Body of pancreas (tissue), 4 donors: Measurements from ENCODE around the gene RASA3. TPM values are rescaled to one million over a fixed set of nuclear protein-coding genes. Genes with fewer than 3 reads are reported as not detected.

ENCODE experiments used
- ATAC-seq: fragments of 150-250 bp; one replicate; pipeline ENCODE4 v1.9.1; 2016
- DNase-seq, 4 donors: peaks; one replicate each; pipeline ENCODE4 v3.0.0-alpha.2; 2019
- H3K27ac ChIP-seq, 4 donors: fragments of 200-600 bp; sonication (generic); 1 replicate in 3 of 4; 2 replicates in 1 of 4; pipeline versions ENCODE4 v1.5.1 to v1.6.1; 2016 to 2019; ENCODE audit warnings: mild to moderate bottlenecking in 1 of 4, mixed read lengths in 1 of 4, moderate library complexity in 1 of 4
- H3K27me3 ChIP-seq, 2 donors: fragments of 200-600 bp; sonication (generic); one replicate each; pipeline ENCODE4 v1.6.0; 2016; ENCODE audit warnings: mild to moderate bottlenecking in 1 of 2
- H3K36me3 ChIP-seq, 2 donors: fragments of 200-600 bp; sonication (generic); replicated peaks in 1 of 2; 2 replicates each; pipeline ENCODE4 v1.5.1; 2016; ENCODE audit warnings: low read depth in 2 of 2; ENCODE audit not compliant: insufficient read depth in 1 of 2
- H3K4me1 ChIP-seq: fragments of 200-600 bp; sonication (generic); one replicate; pipeline ENCODE4 v1.6.0; 2016
- H3K4me3 ChIP-seq, 2 donors: fragments of 200-600 bp; sonication (generic); 1 replicate in 1 of 2; 2 replicates in 1 of 2; pipeline ENCODE4 v1.5.1; 2016 to 2019
- H3K9me3 ChIP-seq, 3 donors: fragments of 200-600 bp; sonication (generic); 1 replicate in 2 of 3; 2 replicates in 1 of 3; pipeline ENCODE4 v1.5.1; 2016
- CTCF ChIP-seq, 7 experiments: fragments of 450-650 bp in 4 of 7; fragments of 200-600 bp in 3 of 7; sonication (generic) in 3 of 7; IDR thresholded peaks; one replicate each; pipeline ENCODE4 v1.5.1; 2016 to 2019; ENCODE audit warnings: antibody characterized with exemption in 7 of 7
- POLR2A ChIP-seq, 3 donors: fragments of 450-650 bp; IDR thresholded peaks; one replicate each; pipeline ENCODE4 v1.6.1; 2016; ENCODE audit warnings: antibody characterized with exemption in 3 of 3, mild to moderate bottlenecking in 2 of 3
- WGBS, 2 donors: methylation state at CpG; one replicate each; pipeline ENCODE4 v1.1.5; 2017; 5-methylcytosine and 5-hydroxymethylcytosine counted together
- intact Hi-C: fragments of 100-400 bp; cut with DNase I; formaldehyde crosslinking; loops from one replicate; pipeline ENCODE4 v1.15.1; 2023
- total RNA-seq, 2 donors: library from RNA; depleted of rRNA; stranded (reverse); fragments of >200 nt; gene quantifications; one replicate each; pipeline ENCODE4 v1.1.0, GENCODE V29; 2016

RASA3 gene
- total RNA-seq, 2 donors from 2014 or later, result 10.2 to 19.2 TPM

GRCh38 chr13:113952983-113953520 is 179.4 kb downstream of the RASA3 start:
- no peak for TF ChIP-seq CTCF (IDR thresholded peaks at IDR 0.05)
- TF ChIP-seq POLR2A (IDR thresholded peaks at IDR 0.05), result no peak
- Histone ChIP-seq H3K27me3 (no peaks in the 10 kb centered on the region), H3K4me3 (no peak overlapping the region), H3K9me3 (no peaks in the 10 kb centered on the region), H3K36me3 (peaks cover 0 to 3% of the 10 kb centered on the region in 2 donors), H3K4me1 (peaks cover 12% of the 10 kb centered on the region), H3K27ac (no peak overlapping the region)
- intact Hi-C loops, result loop anchor here (5.0 kb wide), 1 partner anchor 274 kb away; no protein-coding TSS in a partner anchor
- DNase-seq (peak in 1 of 4 donors; percentile 11), ATAC-seq (no peak)
- WGBS, 2 donors, result 85 to 89% methylated on average over 16 to 18 of the region's 18 CpGs

- no peak overlapping the region for H3K27ac ChIP-seq
- DNase-seq (peak in 1 of 4 donors; percentile 16), ATAC-seq (no peak)
- intact Hi-C loops, result loop anchor here (5.0 kb wide), 1 partner anchor 275 kb away; no protein-coding TSS in a partner anchor
- TF ChIP-seq CTCF (IDR thresholded peaks at IDR 0.05), result no peak
- TF ChIP-seq POLR2A (IDR thresholded peaks at IDR 0.05), result no peak
- H3K27me3 ChIP-seq, result no peaks in the 10 kb centered on the region
- H3K4me3 ChIP-seq, result no peak overlapping the region
- H3K9me3 ChIP-seq, result no peaks in the 10 kb centered on the region
- WGBS, 2 donors, result 87 to 92% methylated on average over 27 to 32 of the region's 42 CpGs
- H3K4me1 ChIP-seq, result peaks cover 15% of the 10 kb centered on the region
- H3K36me3 ChIP-seq, result peaks cover 0 to 3% of the 10 kb centered on the region in 2 donors
Measured at GRCh38 chr13:113952151-113952982, 180.1 kb downstream of the RASA3 start.

GRCh38 chr13:113951246-113951999 is 181.0 kb downstream of the RASA3 start:
- Histone ChIP-seq H3K9me3 (no peaks in the 10 kb centered on the region), H3K4me3 (no peak overlapping the region), H3K27me3 (no peaks in the 10 kb centered on the region), H3K4me1 (peaks cover 24% of the 10 kb centered on the region), H3K27ac (peak overlapping the region in 1 of 4 donors; percentile 17), H3K36me3 (peaks cover 0 to 3% of the 10 kb centered on the region in 2 donors)
- intact Hi-C loops, result loop anchor here (5.0 kb wide), 1 partner anchor 276 kb away; no protein-coding TSS in a partner anchor
- TF ChIP-seq POLR2A (IDR thresholded peaks at IDR 0.05) (no peak), CTCF (IDR thresholded peaks at IDR 0.05) (peak; percentile 78 to 97 (median 95))
- DNase-seq (peak; percentile 86 to 89 (median 88)), ATAC-seq (peak; percentile 91)
- WGBS, 2 donors, result 43 to 45% methylated on average over 37 to 41 of the region's 42 CpGs

GRCh38 chr13:113950451-113951245 is 181.8 kb downstream of the RASA3 start:
- 49 to 67% methylated on average over 13 to 22 of the region's 24 CpGs for WGBS, 2 donors
- peaks cover 24% of the 10 kb centered on the region for H3K4me1 ChIP-seq
- peaks cover 0 to 3% of the 10 kb centered on the region in 2 donors for H3K36me3 ChIP-seq
- ATAC-seq (peak; percentile 5), DNase-seq (no peak)
- H3K9me3 ChIP-seq, result no peaks in the 10 kb centered on the region
- no peak overlapping the region for H3K27ac ChIP-seq
- TF ChIP-seq CTCF (IDR thresholded peaks at IDR 0.05) (no peak), POLR2A (IDR thresholded peaks at IDR 0.05) (no peak)
- H3K27me3 ChIP-seq, result no peaks in the 10 kb centered on the region
- H3K4me3 ChIP-seq, result no peak overlapping the region
- intact Hi-C loops, result loop anchor here (5.0 kb wide), 1 partner anchor 277 kb away; no protein-coding TSS in a partner anchor
